HG03175 (cell line): ENCODE results near the gene NARF.
A peak's percentile ranks its signal among the peaks of the same experiment; 100 is the strongest.

ENCODE experiments used
- ATAC-seq: cut with Tn5 transposase; IDR thresholded peaks from one replicate; pipeline ENCODE4 v1.9.1; 2021; ENCODE audit warnings: mild to moderate bottlenecking, moderate library complexity; ENCODE audit not compliant: unreplicated experiment

The NARF gene

DNA sequence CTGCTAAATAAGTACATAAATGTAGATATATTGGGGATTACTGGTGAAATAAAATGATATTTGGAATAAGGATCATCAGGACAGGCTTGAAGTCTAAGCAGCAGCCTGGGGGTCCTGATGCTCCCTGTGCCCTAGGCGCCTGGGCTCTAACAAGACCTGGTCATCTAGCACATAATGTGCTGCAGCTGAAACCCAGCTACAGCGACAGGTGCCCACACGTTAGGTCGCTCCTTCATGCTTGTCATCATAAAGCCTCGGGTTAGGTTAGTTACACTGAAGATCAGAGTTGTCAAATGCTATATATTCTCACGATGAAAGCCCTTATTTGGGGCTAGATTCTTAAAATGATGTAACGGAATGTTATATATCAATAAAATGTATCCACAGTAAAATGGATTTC is 11.5 kb downstream of the NARF start:
- no peak for ATAC-seq

DNA sequence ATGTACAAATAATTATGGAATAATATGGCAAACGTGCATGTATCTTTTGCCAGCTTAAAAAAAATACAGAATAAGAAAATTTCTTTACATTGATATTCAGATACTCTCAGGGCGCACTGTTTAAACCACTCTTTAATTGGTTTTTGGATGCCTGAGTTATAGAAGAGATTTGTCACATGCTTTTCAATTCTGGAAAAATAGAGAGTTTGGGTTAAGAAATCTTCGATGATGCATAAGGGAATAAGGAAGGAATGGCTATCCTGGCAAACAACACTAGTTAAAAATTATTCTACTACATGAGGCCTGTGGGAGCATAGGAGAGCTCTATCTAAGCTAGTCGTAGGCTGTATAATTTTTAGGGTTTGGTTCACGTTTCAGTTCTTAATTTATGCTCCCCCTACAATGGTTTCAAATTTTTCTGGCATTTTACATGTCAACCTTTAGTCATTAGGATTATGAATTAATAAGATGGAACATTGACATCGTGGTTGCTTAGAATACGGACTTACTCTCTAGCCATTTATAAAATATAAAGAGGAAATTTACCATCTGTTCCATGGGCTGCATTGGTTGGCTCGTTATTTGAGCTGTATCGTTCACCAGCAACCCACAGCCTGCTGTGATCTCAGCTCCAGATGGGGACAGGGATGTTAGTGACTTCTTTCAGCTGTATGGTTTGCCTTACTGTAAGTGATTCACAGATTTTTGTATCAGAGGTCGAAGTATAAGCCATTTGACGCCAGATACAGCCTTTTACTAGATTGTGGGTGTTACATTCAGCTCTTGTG is 15.9 kb downstream of the NARF start:
- no peak for ATAC-seq

DNA sequence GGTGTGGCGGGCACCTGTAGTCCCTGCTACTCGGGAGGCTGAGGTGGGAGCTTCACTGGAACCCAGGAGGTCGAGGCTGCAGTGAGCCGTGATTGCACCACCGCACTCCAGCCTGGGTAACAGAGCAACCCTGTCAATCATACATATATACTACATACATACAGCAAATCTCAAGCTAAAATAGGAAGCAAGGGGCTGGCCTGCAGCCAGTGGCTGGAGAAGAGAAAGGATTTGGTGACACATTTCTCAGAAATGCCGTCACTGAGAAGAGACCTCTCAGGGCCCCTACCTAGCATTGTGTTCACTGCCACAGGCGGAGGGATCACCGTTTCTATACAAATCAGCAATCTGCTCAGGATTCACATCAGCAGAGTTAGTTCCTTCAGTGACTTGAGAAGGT is 16.9 kb downstream of the NARF start:
- ATAC-seq: no peak

DNA sequence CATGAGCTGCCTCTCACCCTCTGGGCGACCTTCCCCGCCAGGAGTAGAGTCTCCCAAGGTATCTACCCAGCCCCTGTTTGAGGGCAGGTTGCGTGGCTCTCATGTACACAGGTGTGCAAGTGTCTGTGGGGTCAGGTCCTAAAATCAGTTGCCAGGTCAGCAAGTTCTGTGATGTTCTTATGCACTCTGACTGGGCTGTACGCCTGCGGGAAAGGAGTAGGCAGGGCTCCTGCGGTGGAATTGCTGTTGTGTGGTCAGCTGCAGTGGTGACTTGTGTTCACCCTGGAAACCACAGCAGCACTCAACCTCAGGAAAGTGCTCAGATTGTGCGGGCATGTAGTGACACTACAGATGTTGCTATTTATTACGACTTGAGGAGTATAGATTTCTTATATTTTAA is 19.4 kb downstream of the NARF start:
- ATAC-seq: no peak

DNA sequence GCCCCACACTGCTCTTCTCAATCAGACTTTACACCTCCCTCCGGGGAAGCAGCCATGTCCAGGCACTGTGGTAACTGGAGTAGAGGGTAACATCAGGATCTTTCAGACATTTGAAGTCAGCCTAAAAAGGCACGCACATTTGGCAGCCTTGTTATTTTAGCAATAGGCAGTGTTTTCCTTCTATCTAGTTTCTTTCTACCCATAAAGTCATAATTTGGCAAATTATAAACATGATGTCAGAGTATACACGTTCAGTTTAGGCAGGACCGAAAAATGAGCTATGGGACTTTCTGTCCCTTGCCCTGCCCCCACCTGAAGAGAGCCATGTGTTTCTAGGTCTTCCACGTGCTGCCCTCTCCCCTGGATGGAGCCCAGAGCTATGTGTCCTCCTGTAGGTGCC is 21.1 kb downstream of the NARF start:
- no peak for ATAC-seq

DNA sequence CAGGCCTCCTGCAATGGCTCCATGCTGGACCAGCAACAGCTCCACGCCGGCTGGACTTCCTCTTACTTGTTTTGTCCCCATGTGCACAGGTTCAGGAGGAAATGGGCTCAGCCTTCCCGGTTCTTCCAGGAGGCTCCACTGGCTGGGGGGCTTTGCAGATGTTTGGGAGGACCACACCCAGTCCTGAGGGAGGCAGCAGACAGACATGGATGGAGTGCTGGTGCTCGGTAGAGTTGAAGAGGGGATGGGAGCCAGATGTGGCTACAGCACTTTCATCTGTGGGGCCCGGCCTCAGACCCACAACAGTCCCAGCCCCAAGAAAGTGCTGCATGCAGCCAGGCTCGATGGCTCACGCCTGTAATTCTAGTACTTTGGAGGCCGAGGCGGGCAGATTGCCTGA is 21.8 kb downstream of the NARF start:
- no peak for ATAC-seq

DNA sequence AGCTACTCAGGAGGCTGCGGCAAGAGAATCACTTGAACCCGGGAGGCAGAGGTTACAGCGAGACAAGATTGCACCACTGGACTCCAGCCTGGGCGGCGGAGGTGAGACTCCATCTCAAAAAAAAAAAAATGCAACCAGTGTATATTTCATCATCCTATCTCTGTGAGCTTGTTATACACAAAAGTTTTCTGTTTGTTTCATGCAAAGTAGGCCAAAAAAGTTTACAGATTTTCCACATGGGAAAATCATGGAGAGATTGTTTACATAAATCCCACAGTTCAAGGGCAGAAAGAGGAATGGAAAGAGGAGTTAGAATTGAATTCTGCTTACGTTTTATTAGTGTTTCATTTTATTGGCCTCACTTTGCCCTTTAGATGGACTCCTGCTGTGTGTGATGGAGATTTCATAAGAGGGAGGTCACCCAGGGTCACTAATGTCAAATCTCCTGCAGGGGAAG is 24.7 kb downstream of the NARF start:
- ATAC-seq: no peak

DNA sequence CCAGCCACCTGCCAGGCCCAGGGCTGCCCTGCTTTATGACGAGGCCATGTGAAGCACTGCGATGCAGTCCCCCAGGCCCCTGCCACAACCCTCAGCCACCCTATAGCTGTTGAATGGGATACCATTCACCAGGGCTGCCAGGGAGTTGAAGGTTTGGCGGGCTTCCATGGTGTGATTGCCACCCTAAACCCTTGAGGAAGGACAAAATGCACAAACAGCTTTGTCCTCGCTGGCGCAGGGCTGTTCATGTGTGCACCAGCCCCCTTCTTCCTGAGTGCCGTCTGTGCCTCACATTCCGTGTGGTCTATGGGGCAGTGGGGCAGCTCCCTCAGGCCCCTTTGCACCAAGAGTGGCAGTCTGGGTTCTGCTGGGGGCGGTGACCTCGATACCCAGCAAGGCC is 25.3 kb downstream of the NARF start:
- ATAC-seq: no peak

DNA sequence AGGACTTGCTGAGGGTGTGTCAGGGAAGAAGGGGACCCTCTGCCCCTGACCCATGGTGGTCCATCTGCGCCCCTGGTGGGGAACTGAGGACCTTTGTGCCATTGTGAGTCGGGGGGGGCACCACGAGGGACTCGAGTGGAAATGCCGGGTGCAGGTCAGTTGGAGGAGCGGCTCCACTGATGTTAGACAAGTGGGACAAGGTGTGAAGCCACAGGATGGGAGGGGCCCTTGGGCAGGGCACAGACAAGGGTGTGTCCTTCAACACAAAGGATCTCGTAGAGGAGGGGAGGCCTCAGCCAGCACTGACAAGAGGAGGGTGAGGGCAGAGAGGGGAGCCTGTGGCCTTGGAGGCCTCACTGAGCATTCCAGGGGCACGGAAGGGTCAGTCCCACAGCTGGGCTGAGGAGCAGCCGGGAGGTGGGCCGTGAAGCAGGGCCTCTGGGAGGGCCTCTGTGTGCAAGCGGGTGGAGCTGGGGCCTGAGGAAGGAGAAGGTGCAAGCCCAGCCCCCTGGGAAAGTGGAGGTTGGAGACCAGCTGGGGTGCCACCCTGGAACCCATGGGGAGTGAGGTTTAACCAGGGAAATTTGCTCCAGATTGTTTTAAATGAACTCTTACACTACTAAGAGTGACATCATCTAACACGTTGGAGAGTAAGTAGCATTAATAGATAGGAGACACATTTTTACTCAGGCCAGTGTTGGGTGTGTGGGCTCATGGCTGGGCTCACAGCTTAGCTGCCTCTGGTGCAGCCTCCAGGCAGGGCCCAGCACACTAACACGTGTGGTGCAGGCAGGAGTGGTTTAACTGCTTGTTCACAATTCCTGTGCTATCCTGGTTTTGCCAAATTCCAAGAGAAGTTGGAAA is 27.9 kb downstream of the NARF start:
- ATAC-seq: no peak

DNA sequence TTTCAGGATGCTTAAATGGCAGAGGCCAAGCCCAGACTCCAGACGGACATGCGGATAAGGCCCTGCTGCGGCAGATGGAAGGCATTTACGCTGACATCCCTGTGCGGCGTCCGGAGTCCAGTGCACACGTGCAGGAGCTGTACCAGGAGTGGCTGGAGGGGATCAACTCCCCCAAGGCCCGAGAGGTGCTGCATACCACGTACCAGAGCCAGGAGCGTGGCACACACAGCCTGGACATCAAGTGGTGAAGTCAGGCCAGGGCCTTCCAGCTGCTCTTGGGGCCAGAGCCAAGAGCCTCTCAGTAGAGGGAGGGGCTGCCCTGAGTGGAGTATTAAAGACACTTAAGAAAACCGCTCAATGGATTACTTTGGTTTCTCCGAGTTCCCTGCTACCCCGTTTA is 29.4 kb downstream of the NARF start:
- ATAC-seq: no peak

DNA sequence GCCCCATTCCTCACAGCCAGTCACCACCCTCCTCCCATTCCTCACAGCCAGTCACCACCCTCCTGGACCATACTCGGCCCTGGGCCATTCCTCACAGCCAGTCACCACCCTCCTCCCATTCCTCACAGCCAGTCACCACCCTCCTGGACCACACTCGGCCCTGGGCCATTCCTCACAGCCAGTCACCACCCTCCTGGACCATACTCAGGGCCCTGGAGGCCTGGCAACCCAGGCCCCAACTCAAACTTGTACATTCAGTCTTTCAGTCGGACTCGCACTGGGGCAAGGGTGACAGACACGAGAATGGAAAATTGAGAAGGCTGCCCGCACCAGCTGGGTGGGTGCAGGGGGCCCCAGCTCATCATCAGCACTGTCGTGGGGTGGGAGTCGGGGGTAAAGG is 30.6 kb downstream of the NARF start:
- ATAC-seq: no peak

DNA sequence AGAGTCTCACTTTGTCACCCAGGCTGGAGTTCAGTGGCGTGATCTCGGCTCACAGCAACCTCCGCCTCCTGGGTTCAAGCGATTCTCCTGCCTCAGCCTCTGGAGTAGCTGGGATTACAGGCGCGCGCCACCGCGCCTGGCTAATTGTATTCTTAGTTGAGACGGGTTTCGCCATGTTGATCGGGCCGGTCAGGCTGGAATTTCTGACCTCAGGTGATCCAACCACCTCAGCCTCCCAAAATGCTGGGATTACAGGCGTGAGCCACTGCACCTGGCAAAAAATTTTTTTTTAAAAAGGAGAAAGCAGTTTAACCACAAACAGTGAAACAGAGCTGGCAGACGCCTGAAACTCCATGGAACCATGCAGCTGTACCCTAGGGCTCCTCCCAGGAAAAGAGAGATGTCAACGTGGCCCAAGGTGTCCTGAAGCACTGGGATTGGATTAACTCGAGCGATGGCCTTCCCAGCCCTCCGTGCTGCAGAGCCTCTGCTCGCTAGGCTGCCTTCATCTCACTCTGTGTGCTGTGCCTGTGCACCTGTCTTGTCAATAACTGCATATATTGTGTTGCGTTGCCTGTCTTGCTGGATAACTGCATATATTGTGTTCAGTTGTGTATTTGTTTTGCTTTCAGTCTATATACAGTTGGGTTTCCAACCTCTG is 31.4 kb downstream of the NARF start:
- no peak for ATAC-seq

DNA sequence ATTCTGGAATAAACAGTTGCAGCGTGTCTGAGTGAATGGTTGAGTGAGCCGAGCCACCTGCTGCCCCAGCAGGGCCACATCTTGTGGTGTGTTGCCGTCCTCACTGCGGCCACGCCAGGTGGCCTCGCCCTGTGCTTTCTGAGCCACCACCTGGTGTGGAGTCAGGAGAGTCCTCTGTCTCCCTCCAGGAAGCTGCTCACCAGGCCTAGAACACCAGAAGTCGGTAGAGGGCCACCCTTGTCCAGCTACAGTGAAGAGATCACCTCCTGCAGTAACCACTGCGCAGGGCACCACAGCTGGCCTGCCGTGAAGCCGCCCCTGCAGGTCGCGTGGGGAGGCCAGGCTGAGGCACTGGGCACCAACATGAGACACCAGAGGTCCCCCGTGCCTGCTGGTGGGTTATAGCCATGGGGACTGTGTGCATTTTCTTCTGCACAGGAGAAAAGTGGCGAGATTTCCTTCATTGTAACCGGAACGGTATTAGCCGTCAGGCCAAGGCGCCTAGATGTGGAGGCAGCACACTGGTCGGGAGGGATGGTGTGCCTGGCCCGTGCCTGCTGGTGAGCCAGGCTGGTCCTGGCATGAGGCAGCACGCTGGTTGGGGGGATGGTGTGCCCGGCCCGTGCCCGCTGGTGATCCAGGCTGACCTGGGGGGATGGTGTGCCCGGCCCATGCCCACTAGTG is 32.1 kb downstream of the NARF start:
- no peak for ATAC-seq

DNA sequence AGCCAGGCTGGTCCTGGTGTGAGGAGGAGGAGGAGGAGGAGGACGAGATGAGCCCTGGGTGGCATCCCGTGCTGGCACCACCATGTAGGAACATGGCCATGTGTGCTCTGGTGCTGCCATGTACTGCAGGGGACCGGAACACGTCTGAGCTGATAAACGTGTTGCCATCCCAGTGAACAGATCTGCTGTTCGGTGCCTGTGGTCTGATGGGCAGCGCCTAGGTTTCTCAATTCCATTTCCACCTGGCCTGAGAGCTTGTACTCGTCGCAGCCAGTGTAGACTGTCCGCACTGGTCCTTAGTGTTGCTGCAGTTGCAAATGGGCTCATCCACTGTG is 32.6 kb downstream of the NARF start:
- ATAC-seq: no peak

DNA sequence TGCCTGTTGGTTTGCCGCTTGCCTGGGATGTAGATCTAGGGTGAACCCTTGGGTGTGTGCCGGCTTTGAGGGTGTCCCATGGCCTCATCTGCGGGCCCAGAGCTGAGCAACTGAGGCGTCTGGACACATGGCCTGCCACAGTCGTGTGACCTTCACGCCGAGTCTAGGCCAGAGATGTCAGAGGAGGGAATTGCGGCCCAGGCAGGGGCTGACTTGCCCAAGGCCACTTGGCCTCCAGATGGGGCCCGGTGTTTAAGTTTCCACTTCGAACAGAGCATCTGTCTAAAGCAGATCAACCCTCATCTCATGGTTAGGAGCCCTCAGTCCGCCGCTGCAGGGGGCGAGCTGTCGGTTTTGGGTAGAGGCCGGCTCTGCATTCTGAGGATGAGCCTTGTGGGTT is 33.0 kb downstream of the NARF start:
- ATAC-seq: no peak

DNA sequence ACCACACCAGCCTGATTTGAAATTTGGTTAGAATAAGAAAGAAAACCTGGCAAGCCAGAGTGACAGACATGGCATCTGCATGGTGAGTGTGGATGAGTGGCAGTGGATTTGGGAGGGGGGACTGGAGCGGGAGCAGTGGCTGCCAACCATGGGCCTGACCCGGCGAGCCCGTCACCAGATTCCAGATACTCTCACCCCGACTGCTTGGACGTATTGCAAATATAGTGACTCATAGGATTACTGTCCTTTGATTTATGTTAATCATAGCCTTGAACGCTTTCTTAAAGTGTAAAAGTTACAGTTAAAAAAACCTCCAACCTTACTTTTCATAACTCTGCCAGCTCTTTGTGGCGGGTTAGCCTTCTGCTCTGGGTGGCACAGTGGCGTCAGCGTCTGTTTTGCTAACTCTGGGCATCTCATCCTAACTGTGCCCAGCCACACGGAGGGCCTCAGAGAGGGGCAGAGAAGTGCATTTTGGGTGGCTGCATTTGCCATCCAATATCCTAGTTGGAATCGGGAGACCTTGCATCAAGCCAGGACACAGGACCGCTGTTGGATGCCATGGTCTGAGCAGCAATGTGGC is 34.2 kb downstream of the NARF start:
- no peak for ATAC-seq

DNA sequence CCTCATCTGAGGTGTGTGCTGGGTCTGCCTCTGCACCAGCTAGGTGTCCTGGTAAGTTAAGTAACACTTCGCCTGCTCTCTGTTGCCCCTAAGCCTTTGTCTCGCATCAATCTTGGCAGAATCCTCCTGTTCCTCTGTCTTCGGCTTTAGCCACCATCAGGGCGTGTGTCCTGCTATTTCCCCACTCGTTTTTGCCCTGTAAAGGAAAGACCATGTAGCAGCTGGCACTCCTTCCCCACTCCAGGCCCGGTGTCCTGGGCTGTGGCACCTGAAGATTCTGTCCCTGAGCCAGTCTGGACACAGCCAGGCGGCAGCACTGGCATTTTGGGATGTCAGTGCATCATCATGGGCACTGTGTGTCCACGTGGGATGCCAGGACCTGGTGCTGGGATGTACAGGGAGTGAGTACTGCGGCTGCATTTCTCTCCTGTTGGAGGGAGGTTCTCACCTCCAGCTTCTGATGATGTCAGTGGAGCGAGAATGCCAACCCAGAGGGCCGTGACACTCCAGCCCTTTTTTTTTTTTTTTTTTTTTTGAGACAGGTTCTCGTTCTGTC is 34.8 kb downstream of the NARF start:
- ATAC-seq: no peak

DNA sequence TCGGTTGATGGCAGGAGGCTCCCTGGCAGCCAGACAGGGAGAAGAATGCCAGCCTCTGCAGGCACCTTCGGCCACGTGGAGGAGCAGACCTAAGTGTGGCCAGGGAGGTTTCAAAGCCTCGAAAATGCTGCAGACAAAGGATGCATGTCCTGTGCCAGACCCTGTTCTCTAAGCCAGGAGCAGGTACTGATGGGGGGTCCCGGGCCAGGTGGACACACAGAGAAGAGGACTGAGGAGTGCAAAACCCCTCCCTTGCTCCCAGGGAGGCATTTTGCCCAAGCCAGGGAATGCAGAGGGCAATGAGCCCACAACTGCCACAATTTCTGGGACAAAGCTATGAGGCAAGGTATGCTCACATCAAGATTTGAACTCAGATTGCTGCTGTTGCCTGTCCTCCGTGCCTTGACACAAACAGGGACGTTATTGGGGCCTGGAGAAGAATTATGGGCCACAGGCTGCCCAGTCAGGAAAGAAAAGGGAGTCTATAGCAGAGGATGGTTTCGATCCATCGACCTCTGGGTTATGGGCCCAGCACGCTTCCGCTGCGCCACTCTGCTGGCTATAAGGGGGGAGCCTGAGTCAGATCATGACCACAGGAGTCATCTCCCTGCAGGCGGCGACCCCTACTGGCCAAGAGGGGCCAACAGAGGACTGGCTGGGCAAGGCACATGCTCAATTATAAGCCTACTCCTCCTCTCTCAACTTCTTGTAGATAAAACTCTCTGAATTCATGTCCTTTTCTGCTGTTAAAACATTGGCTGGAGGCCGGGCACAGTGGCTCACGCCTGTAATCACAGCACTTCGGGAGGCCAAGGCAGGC is 35.9 kb downstream of the NARF start:
- ATAC-seq: peak; percentile 65

DNA sequence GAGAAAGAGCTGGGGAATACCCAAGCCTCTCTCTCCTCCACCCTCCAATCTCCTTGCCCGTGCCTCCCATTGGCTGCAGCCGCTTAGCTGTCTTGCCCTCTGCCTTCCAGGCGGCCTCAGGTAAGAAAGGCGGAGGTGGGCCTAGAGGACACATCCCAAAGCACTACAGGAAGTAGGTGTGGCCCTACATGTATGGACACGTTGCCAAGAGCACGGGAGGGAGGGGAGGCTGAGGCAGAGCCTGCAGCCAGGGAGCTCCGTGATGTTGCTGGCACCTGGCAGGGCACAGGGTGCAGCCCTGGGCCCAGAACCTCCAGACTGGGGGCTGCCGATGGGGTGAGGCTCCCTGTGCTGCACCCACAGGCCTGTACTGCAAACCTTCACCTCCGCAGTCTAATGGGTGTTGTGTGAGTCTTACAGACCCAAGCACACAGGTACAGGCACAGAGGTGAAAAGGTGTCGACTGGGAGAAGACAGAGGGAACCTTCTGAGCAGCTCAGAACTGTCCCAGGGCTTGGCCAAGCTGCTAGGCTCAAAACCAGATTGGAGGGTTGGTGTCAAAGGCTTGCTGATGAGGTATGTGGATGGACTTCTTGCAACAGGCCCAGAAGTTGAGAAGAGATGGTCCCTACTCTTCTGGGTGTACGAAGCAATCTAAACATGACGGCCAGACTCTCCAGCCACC is 37.4 kb downstream of the NARF start:
- ATAC-seq: no peak
